SK-N-SH treated with all-trans-retinoic acid at 6 μM for 48 hours (cell line): Measurements from ENCODE around the gene PRUNE2.

Experiments used
- ARNTL ChIP-seq: fragments of 450-650 bp; formaldehyde crosslinking; IDR thresholded peaks from 2 replicates; pipeline ENCODE4 v1.5.0; 2020; ENCODE audit warnings: low read depth, mild to moderate bottlenecking, moderate library complexity, borderline replicate concordance
- CSDC2 ChIP-seq: fragments of 250-450 bp; sonication (Bioruptor Pico); IDR thresholded peaks from 2 replicates; pipeline ENCODE4 v1.5.0; 2020; ENCODE audit warnings: mild to moderate bottlenecking, moderate library complexity
- ISL1 ChIP-seq: fragments of 250-450 bp; sonication (Bioruptor Pico); IDR thresholded peaks from 2 replicates; pipeline ENCODE4 v2.1.2; 2022; ENCODE audit warnings: mild to moderate bottlenecking, moderate library complexity
- PATZ1 ChIP-seq: fragments of 250-450 bp; sonication (Bioruptor Pico); IDR thresholded peaks from 2 replicates; pipeline ENCODE4 v1.8.0; 2020; ENCODE audit warnings: mild to moderate bottlenecking, moderate library complexity, borderline replicate concordance
- PPARA ChIP-seq: fragments of 250-450 bp; sonication (Bioruptor Pico); IDR thresholded peaks from 2 replicates; pipeline ENCODE4 v1.5.0; 2020; ENCODE audit warnings: mild to moderate bottlenecking, borderline replicate concordance
- SNAI2 ChIP-seq: fragments of 250-450 bp; sonication (Bioruptor Pico); IDR thresholded peaks from 2 replicates; pipeline ENCODE4 v1.5.0; 2020; ENCODE audit warnings: mild to moderate bottlenecking, moderate library complexity
- TCF4 ChIP-seq: fragments of 250-450 bp; sonication (Bioruptor Pico); IDR thresholded peaks from 2 replicates; pipeline ENCODE4 v1.8.0; 2021; ENCODE audit warnings: mild to moderate bottlenecking, moderate library complexity, borderline replicate concordance
- ZFP3 ChIP-seq: fragments of 250-450 bp; sonication (Bioruptor Pico); IDR thresholded peaks from 2 replicates; pipeline ENCODE4 v1.5.0; 2020; ENCODE audit warnings: mild to moderate bottlenecking, moderate library complexity
- ZFP30 ChIP-seq: fragments of 450-650 bp; formaldehyde crosslinking; IDR thresholded peaks from 2 replicates; pipeline ENCODE4 v1.5.0; 2022; ENCODE audit warnings: mild to moderate bottlenecking, moderate library complexity
- ZNF70 ChIP-seq: fragments of 450-650 bp; formaldehyde crosslinking; IDR thresholded peaks from 2 replicates; pipeline ENCODE4 v1.5.0; 2020; ENCODE audit warnings: mild to moderate bottlenecking, moderate library complexity
- TF ChIP-seq, protein P1 (sequence below): fragments of 250-450 bp; sonication (Bioruptor Pico); IDR thresholded peaks from 2 replicates; pipeline ENCODE4 v1.5.0; 2020; ENCODE audit warnings: mild to moderate bottlenecking, moderate library complexity

- TF ChIP-seq TCF4 (CRISPR knock-in tag) (no peak), ZFP3 (CRISPR knock-in tag) (no peak), CSDC2 (no peak), SNAI2 (CRISPR knock-in tag) (no peak), ZNF70 (no peak), PATZ1 (no peak), PPARA (CRISPR knock-in tag) (no peak), ISL1 (no peak), ARNTL (CRISPR knock-in tag) (no peak), ZFP30 (CRISPR knock-in tag) (no peak)
- TF ChIP-seq, protein P1, sequence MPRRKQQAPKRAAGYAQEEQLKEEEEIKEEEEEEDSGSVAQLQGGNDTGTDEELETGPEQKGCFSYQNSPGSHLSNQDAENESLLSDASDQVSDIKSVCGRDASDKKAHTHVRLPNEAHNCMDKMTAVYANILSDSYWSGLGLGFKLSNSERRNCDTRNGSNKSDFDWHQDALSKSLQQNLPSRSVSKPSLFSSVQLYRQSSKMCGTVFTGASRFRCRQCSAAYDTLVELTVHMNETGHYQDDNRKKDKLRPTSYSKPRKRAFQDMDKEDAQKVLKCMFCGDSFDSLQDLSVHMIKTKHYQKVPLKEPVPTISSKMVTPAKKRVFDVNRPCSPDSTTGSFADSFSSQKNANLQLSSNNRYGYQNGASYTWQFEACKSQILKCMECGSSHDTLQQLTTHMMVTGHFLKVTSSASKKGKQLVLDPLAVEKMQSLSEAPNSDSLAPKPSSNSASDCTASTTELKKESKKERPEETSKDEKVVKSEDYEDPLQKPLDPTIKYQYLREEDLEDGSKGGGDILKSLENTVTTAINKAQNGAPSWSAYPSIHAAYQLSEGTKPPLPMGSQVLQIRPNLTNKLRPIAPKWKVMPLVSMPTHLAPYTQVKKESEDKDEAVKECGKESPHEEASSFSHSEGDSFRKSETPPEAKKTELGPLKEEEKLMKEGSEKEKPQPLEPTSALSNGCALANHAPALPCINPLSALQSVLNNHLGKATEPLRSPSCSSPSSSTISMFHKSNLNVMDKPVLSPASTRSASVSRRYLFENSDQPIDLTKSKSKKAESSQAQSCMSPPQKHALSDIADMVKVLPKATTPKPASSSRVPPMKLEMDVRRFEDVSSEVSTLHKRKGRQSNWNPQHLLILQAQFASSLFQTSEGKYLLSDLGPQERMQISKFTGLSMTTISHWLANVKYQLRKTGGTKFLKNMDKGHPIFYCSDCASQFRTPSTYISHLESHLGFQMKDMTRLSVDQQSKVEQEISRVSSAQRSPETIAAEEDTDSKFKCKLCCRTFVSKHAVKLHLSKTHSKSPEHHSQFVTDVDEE: no peak
These were observed 22.5 kb downstream of the PRUNE2 start for GRCh38 chr9:76883341-76883855.
